Subcutaneous abdominal adipose tissue (tissue), 5 donors: ENCODE results near the gene FBXW7.

ENCODE experiments used
- H3K27ac ChIP-seq: one replicate; pipeline ENCODE4 v1.7.0; 2013; ENCODE audit warnings: low read depth, mild to moderate bottlenecking, inconsistent platforms, low read length, moderate library complexity
- H3K27me3 ChIP-seq, 5 donors: one replicate each; pipeline ENCODE4 v1.7.0; 2013; ENCODE audit warnings: low read length in 5 of 5, inconsistent platforms in 1 of 5; ENCODE audit not compliant: control insufficient read depth in 5 of 5, insufficient read depth in 4 of 5
- H3K36me3 ChIP-seq, 5 donors: one replicate each; pipeline ENCODE4 v1.7.0; 2013; ENCODE audit warnings: low read length in 5 of 5; ENCODE audit not compliant: control insufficient read depth in 5 of 5, insufficient read depth in 5 of 5
- H3K4me1 ChIP-seq, 5 donors: one replicate each; pipeline ENCODE4 v1.7.0; 2013; ENCODE audit warnings: low read length in 5 of 5, mild to moderate bottlenecking in 3 of 5, moderate library complexity in 1 of 5; ENCODE audit not compliant: control insufficient read depth in 5 of 5, insufficient read depth in 5 of 5
- H3K4me3 ChIP-seq, 5 donors: one replicate each; pipeline ENCODE4 v1.7.0; 2013; ENCODE audit warnings: low read length in 5 of 5, low read depth in 1 of 5
- H3K9ac ChIP-seq, 5 donors: one replicate each; pipeline ENCODE4 v1.7.0; 2013; ENCODE audit warnings: low read length in 5 of 5, mild to moderate bottlenecking in 4 of 5, moderate library complexity in 3 of 5
- H3K9me3 ChIP-seq, 5 donors: one replicate each; pipeline ENCODE4 v1.7.0; 2013; ENCODE audit warnings: low read length in 5 of 5; ENCODE audit not compliant: control insufficient read depth in 5 of 5
- donor health status: healthy.
- donor health status: healthy.
- donor health status: healthy.
- donor health status: healthy.
- donor health status: healthy.

The FBXW7 gene

GRCh38 chr4:152480901-152481300 is 55.0 kb downstream of the FBXW7 start:
- H3K4me1 ChIP-seq: no peaks in the 10 kb centered on the region
- H3K4me3 ChIP-seq: no peak overlapping the region
- H3K27ac ChIP-seq: no peak overlapping the region
- H3K36me3 ChIP-seq: no peaks in the 10 kb centered on the region
- no peaks in the 10 kb centered on the region for H3K9me3 ChIP-seq
- no peak overlapping the region for H3K9ac ChIP-seq
- H3K27me3 ChIP-seq: no peaks in the 10 kb centered on the region

- Histone ChIP-seq H3K9me3 (no peaks in the 10 kb centered on the region), H3K4me1 (no peaks in the 10 kb centered on the region), H3K36me3 (no peaks in the 10 kb centered on the region), H3K27ac (no peak overlapping the region), H3K27me3 (no peaks in the 10 kb centered on the region), H3K9ac (no peak overlapping the region), H3K4me3 (no peak overlapping the region)
Measured at GRCh38 chr4:152480326-152480725, 55.6 kb downstream of the FBXW7 start.

GRCh38 chr4:152479428-152480026 is 56.4 kb downstream of the FBXW7 start:
- no peak overlapping the region for H3K27ac ChIP-seq
- no peaks in the 10 kb centered on the region for H3K27me3 ChIP-seq
- no peak overlapping the region for H3K4me3 ChIP-seq
- H3K36me3 ChIP-seq: no peaks in the 10 kb centered on the region
- H3K9me3 ChIP-seq: no peaks in the 10 kb centered on the region
- H3K9ac ChIP-seq: no peak overlapping the region
- H3K4me1 ChIP-seq: no peaks in the 10 kb centered on the region

- no peaks in the 10 kb centered on the region for H3K9me3 ChIP-seq
- no peak overlapping the region for H3K9ac ChIP-seq
- H3K4me3 ChIP-seq: no peak overlapping the region
Measured at GRCh38 chr4:152478461-152479237, 57.2 kb downstream of the FBXW7 start.

GRCh38 chr4:152476796-152477195 is 59.1 kb downstream of the FBXW7 start:
- Histone ChIP-seq H3K4me3 (no peak overlapping the region), H3K9ac (no peak overlapping the region), H3K4me1 (peaks cover 0 to 2% (median 0%) of the 10 kb centered on the region in 5 donors), H3K27ac (no peak overlapping the region), H3K36me3 (no peaks in the 10 kb centered on the region), H3K27me3 (no peaks in the 10 kb centered on the region), H3K9me3 (no peaks in the 10 kb centered on the region)

More at GRCh38 chr4:152478461-152479237, 57.2 kb downstream of the FBXW7 start:
- H3K4me1 ChIP-seq: no peaks in the 10 kb centered on the region
- H3K27me3 ChIP-seq: no peaks in the 10 kb centered on the region
- H3K36me3 ChIP-seq: no peaks in the 10 kb centered on the region
- no peak overlapping the region for H3K27ac ChIP-seq

- no peak overlapping the region for H3K4me3 ChIP-seq
- peaks cover 0 to 2% (median 0%) of the 10 kb centered on the region in 5 donors for H3K4me1 ChIP-seq
- no peaks in the 10 kb centered on the region for H3K9me3 ChIP-seq
- no peak overlapping the region for H3K27ac ChIP-seq
- H3K27me3 ChIP-seq: no peaks in the 10 kb centered on the region
- H3K9ac ChIP-seq: no peak overlapping the region
- no peaks in the 10 kb centered on the region for H3K36me3 ChIP-seq
Measured at GRCh38 chr4:152471251-152471792, 64.6 kb downstream of the FBXW7 start.

- Histone ChIP-seq H3K27ac (no peak overlapping the region), H3K9me3 (no peaks in the 10 kb centered on the region), H3K36me3 (no peaks in the 10 kb centered on the region), H3K9ac (no peak overlapping the region), H3K4me1 (peaks cover 0 to 5% (median 0%) of the 10 kb centered on the region in 5 donors), H3K4me3 (no peak overlapping the region), H3K27me3 (no peaks in the 10 kb centered on the region)
Measured at GRCh38 chr4:152468408-152468807, 67.5 kb downstream of the FBXW7 start.

GRCh38 chr4:152467101-152467500 is 68.8 kb downstream of the FBXW7 start:
- Histone ChIP-seq H3K9me3 (no peaks in the 10 kb centered on the region), H3K9ac (no peak overlapping the region), H3K27me3 (no peaks in the 10 kb centered on the region), H3K4me3 (no peak overlapping the region), H3K27ac (no peak overlapping the region), H3K4me1 (peaks cover 0 to 12% (median 4%) of the 10 kb centered on the region in 5 donors), H3K36me3 (no peaks in the 10 kb centered on the region)

GRCh38 chr4:152464030-152464823 is 71.7 kb downstream of the FBXW7 start:
- Histone ChIP-seq H3K36me3 (no peaks in the 10 kb centered on the region), H3K9ac (no peak overlapping the region), H3K27me3 (no peaks in the 10 kb centered on the region), H3K4me1 (peaks cover 0 to 17% (median 15%) of the 10 kb centered on the region in 5 donors), H3K4me3 (no peak overlapping the region), H3K9me3 (no peaks in the 10 kb centered on the region), H3K27ac (no peak overlapping the region)

- Histone ChIP-seq H3K4me1 (peaks cover 0 to 17% (median 15%) of the 10 kb centered on the region in 5 donors), H3K36me3 (no peaks in the 10 kb centered on the region), H3K27ac (no peak overlapping the region), H3K9me3 (no peaks in the 10 kb centered on the region), H3K9ac (no peak overlapping the region), H3K27me3 (no peaks in the 10 kb centered on the region), H3K4me3 (no peak overlapping the region)
Measured at GRCh38 chr4:152463562-152463961, 72.3 kb downstream of the FBXW7 start.
